Mucosa of stomach (tissue), 1 donor: Measurements from ENCODE around the gene OTOGL.

Experiments used
- H3K27me3 ChIP-seq: one replicate; pipeline ENCODE4 v1.7.0; 2013; ENCODE audit warnings: mild to moderate bottlenecking, low read length; ENCODE audit not compliant: control insufficient read depth, insufficient read depth
- H3K36me3 ChIP-seq: one replicate; pipeline ENCODE4 v1.7.0; 2013; ENCODE audit warnings: low read length; ENCODE audit not compliant: control insufficient read depth, insufficient read depth
- H3K4me1 ChIP-seq: one replicate; pipeline ENCODE4 v1.7.0; 2013; ENCODE audit warnings: mild to moderate bottlenecking, low read length; ENCODE audit not compliant: control insufficient read depth, insufficient read depth
- H3K4me3 ChIP-seq: one replicate; pipeline ENCODE4 v1.7.0; 2013; ENCODE audit warnings: low read length
- H3K9ac ChIP-seq: one replicate; pipeline ENCODE4 v1.7.0; 2013; ENCODE audit warnings: mild to moderate bottlenecking, low read length, moderate library complexity
- H3K9me3 ChIP-seq: one replicate; pipeline ENCODE4 v1.7.0; 2013; ENCODE audit warnings: mild to moderate bottlenecking, low read length, moderate library complexity; ENCODE audit not compliant: control insufficient read depth
- donor health status: Pancreatic carcinoma.

Gene OTOGL

GRCh38 chr12:80170915-80171314, 71.6 kb downstream of the OTOGL start:
- no peaks in the 10 kb centered on the region for H3K27me3 ChIP-seq
- no peak overlapping the region for H3K4me3 ChIP-seq
- H3K9me3 ChIP-seq: no peaks in the 10 kb centered on the region
- no peaks in the 10 kb centered on the region for H3K36me3 ChIP-seq
- H3K4me1 ChIP-seq: no peaks in the 10 kb centered on the region
- no peak overlapping the region for H3K9ac ChIP-seq

- Histone ChIP-seq H3K9ac (no peak overlapping the region), H3K4me1 (no peaks in the 10 kb centered on the region), H3K27me3 (no peaks in the 10 kb centered on the region)
These were observed 73.9 kb downstream of the OTOGL start for GRCh38 chr12:80173083-80173864.

GRCh38 chr12:80175307-80175930, 76.1 kb downstream of the OTOGL start:
- no peaks in the 10 kb centered on the region for H3K27me3 ChIP-seq
- H3K4me3 ChIP-seq: no peak overlapping the region
- no peaks in the 10 kb centered on the region for H3K4me1 ChIP-seq
- H3K36me3 ChIP-seq: no peaks in the 10 kb centered on the region
- H3K9me3 ChIP-seq: no peaks in the 10 kb centered on the region
- no peak overlapping the region for H3K9ac ChIP-seq

More at GRCh38 chr12:80173083-80173864, 73.9 kb downstream of the OTOGL start:
- Histone ChIP-seq H3K4me3 (no peak overlapping the region), H3K36me3 (no peaks in the 10 kb centered on the region), H3K9me3 (no peaks in the 10 kb centered on the region)

GRCh38 chr12:80176706-80177105, 77.4 kb downstream of the OTOGL start:
- Histone ChIP-seq H3K36me3 (no peaks in the 10 kb centered on the region), H3K9me3 (no peaks in the 10 kb centered on the region), H3K4me3 (no peak overlapping the region), H3K9ac (no peak overlapping the region), H3K4me1 (no peaks in the 10 kb centered on the region), H3K27me3 (no peaks in the 10 kb centered on the region)

GRCh38 chr12:80178846-80179245, 79.5 kb downstream of the OTOGL start:
- Histone ChIP-seq H3K36me3 (no peaks in the 10 kb centered on the region), H3K27me3 (no peaks in the 10 kb centered on the region), H3K4me3 (no peak overlapping the region), H3K9ac (no peak overlapping the region), H3K9me3 (no peaks in the 10 kb centered on the region), H3K4me1 (no peaks in the 10 kb centered on the region)

- Histone ChIP-seq H3K36me3 (no peaks in the 10 kb centered on the region), H3K9ac (no peak overlapping the region), H3K27me3 (no peaks in the 10 kb centered on the region), H3K4me3 (no peak overlapping the region), H3K4me1 (no peaks in the 10 kb centered on the region), H3K9me3 (no peaks in the 10 kb centered on the region)
These were observed 84.6 kb downstream of the OTOGL start for GRCh38 chr12:80183939-80184338.

- no peak overlapping the region for H3K9ac ChIP-seq
- H3K9me3 ChIP-seq: no peaks in the 10 kb centered on the region
- no peak overlapping the region for H3K4me3 ChIP-seq
- no peaks in the 10 kb centered on the region for H3K27me3 ChIP-seq
- H3K36me3 ChIP-seq: no peaks in the 10 kb centered on the region
- H3K4me1 ChIP-seq: no peaks in the 10 kb centered on the region
These were observed 85.6 kb downstream of the OTOGL start for GRCh38 chr12:80184926-80185325.

GRCh38 chr12:80186727-80187217, 87.4 kb downstream of the OTOGL start:
- Histone ChIP-seq H3K36me3 (no peaks in the 10 kb centered on the region), H3K9ac (no peak overlapping the region), H3K4me3 (no peak overlapping the region), H3K9me3 (no peaks in the 10 kb centered on the region), H3K4me1 (no peaks in the 10 kb centered on the region), H3K27me3 (no peaks in the 10 kb centered on the region)

- no peaks in the 10 kb centered on the region for H3K36me3 ChIP-seq
- H3K4me3 ChIP-seq: no peak overlapping the region
- no peaks in the 10 kb centered on the region for H3K27me3 ChIP-seq
- H3K9ac ChIP-seq: no peak overlapping the region
- no peaks in the 10 kb centered on the region for H3K9me3 ChIP-seq
- no peaks in the 10 kb centered on the region for H3K4me1 ChIP-seq
These were observed 88.3 kb downstream of the OTOGL start for GRCh38 chr12:80187660-80188090.

- H3K9ac ChIP-seq: no peak overlapping the region
- H3K27me3 ChIP-seq: no peaks in the 10 kb centered on the region
- no peaks in the 10 kb centered on the region for H3K4me1 ChIP-seq
- no peaks in the 10 kb centered on the region for H3K36me3 ChIP-seq
- H3K9me3 ChIP-seq: no peaks in the 10 kb centered on the region
- H3K4me3 ChIP-seq: no peak overlapping the region
These were observed 89.2 kb downstream of the OTOGL start for GRCh38 chr12:80188576-80188975.

- Histone ChIP-seq H3K36me3 (no peaks in the 10 kb centered on the region), H3K4me1 (no peaks in the 10 kb centered on the region), H3K4me3 (no peak overlapping the region), H3K9me3 (no peaks in the 10 kb centered on the region), H3K9ac (no peak overlapping the region), H3K27me3 (no peaks in the 10 kb centered on the region)
These were observed 89.9 kb downstream of the OTOGL start for GRCh38 chr12:80189241-80189640.

- Histone ChIP-seq H3K4me1 (no peaks in the 10 kb centered on the region), H3K9me3 (no peaks in the 10 kb centered on the region), H3K27me3 (no peaks in the 10 kb centered on the region), H3K36me3 (no peaks in the 10 kb centered on the region), H3K4me3 (no peak overlapping the region), H3K9ac (no peak overlapping the region)
These were observed 90.7 kb downstream of the OTOGL start for GRCh38 chr12:80190001-80190400.
